ENCODE results near the gene SLC35F1.

- TF ChIP-seq, protein P1, sequence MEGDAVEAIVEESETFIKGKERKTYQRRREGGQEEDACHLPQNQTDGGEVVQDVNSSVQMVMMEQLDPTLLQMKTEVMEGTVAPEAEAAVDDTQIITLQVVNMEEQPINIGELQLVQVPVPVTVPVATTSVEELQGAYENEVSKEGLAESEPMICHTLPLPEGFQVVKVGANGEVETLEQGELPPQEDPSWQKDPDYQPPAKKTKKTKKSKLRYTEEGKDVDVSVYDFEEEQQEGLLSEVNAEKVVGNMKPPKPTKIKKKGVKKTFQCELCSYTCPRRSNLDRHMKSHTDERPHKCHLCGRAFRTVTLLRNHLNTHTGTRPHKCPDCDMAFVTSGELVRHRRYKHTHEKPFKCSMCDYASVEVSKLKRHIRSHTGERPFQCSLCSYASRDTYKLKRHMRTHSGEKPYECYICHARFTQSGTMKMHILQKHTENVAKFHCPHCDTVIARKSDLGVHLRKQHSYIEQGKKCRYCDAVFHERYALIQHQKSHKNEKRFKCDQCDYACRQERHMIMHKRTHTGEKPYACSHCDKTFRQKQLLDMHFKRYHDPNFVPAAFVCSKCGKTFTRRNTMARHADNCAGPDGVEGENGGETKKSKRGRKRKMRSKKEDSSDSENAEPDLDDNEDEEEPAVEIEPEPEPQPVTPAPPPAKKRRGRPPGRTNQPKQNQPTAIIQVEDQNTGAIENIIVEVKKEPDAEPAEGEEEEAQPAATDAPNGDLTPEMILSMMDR (IDR thresholded peaks at IDR 0.05): no peak
- TF ChIP-seq POLR2A (IDR thresholded peaks at IDR 0.05): no peak
Measured at GRCh38 chr6:117890172-117890571, 16.9 kb upstream of the SLC35F1 start.
